ENCODE measurements around the gene FXYD2.

Gene FXYD2

GRCh38 chr11:117795638-117796455 is 28.7 kb downstream of the FXYD2 start:
- DNase-seq: peak; percentile 43

DNA sequence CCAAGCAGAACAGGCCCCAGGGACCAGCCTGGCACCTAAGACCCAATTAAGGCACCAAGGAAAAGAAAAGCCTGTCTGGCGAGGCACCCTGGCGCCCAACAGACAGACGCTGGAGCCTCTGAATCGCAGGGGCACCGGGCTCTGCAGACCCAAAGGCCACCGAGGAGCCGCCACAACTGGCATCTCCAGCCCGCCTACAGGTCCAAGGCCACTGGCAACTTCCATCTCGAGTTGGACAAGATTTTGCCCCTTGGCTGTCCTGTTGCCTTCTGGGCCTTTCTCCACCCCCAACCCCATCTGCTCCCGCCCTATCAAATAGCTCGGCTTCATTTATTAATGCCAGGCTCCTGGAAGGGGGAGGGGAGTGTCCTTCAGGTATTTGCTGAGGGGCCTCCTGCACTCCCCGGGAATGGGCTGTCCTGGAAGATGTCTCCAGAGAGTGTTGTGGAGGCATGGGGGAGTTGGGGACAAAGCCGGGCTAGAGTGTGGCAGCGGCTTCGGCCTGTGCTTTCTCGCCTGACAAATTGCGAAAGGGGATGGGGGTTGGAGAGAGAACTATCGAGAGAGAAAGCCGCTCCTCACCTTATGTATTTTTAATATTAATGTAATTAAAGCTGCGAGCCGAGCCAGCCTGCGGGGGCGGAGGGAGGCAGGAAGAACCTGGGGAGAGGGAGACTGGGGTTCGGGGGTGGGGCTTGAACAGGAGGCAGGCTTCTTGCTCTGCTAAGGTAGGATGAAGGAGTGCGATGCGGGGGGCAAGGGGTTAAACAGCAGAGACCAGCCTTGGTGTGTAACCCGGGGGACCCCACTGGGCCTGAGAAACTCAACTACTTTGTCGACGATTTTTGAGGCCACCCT is 29.5 kb downstream of the FXYD2 start:
- no peak for DNase-seq

GRCh38 chr11:117794135-117794534 is 30.4 kb downstream of the FXYD2 start:
- no peak for DNase-seq

- no peak for DNase-seq
Observed at GRCh38 chr11:117793583-117793982, 31.0 kb downstream of the FXYD2 start.

- DNase-seq: no peak
Observed at GRCh38 chr11:117792992-117793391, 31.6 kb downstream of the FXYD2 start.

GRCh38 chr11:117792241-117792640 is 32.3 kb downstream of the FXYD2 start:
- DNase-seq: peak; percentile 30

GRCh38 chr11:117790279-117790678 is 34.3 kb downstream of the FXYD2 start:
- no peak for DNase-seq

DNA sequence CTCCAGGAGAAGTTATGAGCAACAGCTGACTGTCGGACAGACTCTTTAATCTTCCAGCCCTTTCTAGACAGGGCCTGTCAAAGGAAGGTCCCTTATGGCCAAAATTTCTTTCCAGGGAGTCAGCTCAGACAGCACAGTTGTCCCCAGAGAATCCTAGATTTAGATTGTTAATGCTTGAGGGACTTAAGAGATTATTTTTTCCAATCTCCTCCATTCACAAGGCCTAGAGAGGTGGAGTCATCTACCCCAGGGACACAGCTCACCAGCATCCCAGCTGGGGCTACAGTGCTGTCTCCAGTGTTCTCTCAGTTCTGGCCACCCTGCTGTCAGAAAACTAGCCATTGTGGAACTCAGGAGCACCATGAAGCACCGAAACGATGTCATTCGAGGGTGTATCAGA is 35.3 kb downstream of the FXYD2 start:
- no peak for DNase-seq

- DNase-seq: no peak
Observed at GRCh38 chr11:117786135-117786870, 38.2 kb downstream of the FXYD2 start.

- no peak for DNase-seq
Observed at GRCh38 chr11:117782101-117782500, 42.4 kb downstream of the FXYD2 start.

DNA sequence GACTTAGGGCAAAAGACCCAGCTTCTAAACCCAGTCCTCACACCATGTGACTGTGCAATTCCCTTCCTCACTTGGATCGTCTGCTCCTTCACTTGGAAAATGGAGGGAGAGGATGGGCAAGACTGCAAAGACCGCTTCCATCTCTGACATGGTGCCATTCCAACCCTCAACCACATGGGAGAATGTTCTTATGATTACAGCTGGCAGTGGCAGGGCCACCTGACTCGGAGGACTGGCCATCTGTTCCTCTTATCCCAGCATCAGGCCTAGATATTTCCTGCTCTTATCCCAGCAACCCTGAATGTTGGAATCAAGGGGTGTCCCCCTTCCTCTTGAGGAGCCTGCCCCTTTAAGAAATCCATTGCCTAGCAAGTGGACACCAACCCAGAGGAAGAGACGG is 42.9 kb downstream of the FXYD2 start:
- no peak for DNase-seq

- DNase-seq: no peak
Observed at GRCh38 chr11:117780456-117780855, 44.1 kb downstream of the FXYD2 start.

GRCh38 chr11:117774553-117774952 is 50.0 kb downstream of the FXYD2 start:
- no peak for DNase-seq

DNA sequence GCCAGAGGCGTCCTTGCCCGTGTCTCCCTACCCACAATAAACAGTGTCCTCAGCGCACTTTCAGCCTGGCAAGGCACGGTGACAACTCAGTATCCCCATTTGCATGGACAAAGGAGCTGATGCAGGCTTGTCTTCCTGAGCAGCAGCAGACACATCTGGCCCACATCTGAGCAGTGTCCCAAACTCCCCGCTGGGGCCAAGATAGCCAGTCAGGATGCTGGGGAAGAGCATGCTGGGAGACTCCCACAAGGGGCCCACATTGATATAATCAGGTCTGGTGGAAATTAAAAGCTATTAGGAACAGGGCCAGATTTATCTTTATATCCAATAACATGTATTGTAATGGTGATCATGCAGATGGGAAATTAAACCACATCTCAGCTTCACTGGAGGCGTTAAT is 52.2 kb downstream of the FXYD2 start:
- DNase-seq: no peak

GRCh38 chr11:117771841-117772240 is 52.7 kb downstream of the FXYD2 start:
- no peak for DNase-seq

DNA sequence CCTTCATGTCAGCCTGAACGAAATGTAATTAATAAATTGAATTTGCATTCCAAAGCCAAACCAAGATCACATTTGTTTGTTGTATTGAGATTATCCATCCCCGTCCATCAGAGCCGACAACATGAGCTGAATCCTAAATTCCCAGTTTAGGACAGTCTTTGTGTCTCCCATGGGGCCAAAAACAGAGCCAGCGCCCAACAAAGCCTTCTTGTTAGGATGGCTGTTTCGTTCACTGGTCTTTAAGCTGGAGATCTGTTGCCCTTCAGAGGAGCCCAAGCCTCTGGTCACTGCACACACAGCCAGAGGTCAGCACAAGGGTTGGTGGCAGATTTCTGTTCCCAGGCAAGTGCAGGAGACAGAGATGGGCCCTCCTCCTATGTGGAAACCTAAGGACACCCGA is 53.3 kb downstream of the FXYD2 start:
- no peak for DNase-seq

- DNase-seq: no peak
Observed at GRCh38 chr11:117770061-117770460, 54.5 kb downstream of the FXYD2 start.
